K562 (cell line): ENCODE measurements around the gene FMN1. TPM values are rescaled to one million over a fixed set of nuclear protein-coding genes. Genes with fewer than 3 reads are reported as not detected.
A peak's percentile ranks its signal among the peaks of the same experiment; 100 is the strongest.

Experiments
- ATAC-seq: fragments of 200-7000 bp; cut with Tn5 transposase; 3 replicates; pipeline ENCODE4 v1.9.1; 2020; ENCODE audit warnings: moderate library complexity
- BruUV-seq: library from RNA; stranded (reverse); fragments of 400-500 nt; replicated peaks from 2 replicates; lab custom pipeline; 2021; lab: Mats Ljungman, UMichigan
- CTCF ChIA-PET: fragments of 300-600 bp; formaldehyde crosslinking; extraction: SDS; loops from one replicate; lab custom pipeline; 2021; ENCODE audit warnings: low intra/inter-chr PET ratio; lab: Yijun Ruan, JAX
- POLR2A ChIA-PET: fragments of 300-600, 350-650 bp; sonication (Branson Sonifier 250); formaldehyde crosslinking; extraction: SDS; loops from one replicate; lab custom pipeline; 2021; ENCODE audit warnings: antibody characterized with exemption, inconsistent platforms; lab: Yijun Ruan, JAX
- DNase-seq, 4 experiments: peaks; one replicate each; pipeline versions ENCODE4 v3.0.0 to v3.0.0-alpha.2; 2011 to 2018; ENCODE audit warnings: low spot score in 3 of 4, mixed read lengths in 3 of 4; ENCODE audit errors: extremely low read depth in 1 of 4
- FAIRE-seq: peaks from 2 replicates; lab custom pipeline; 2011; peaks lifted over from hg19 to GRCh38; lab: Jason Lieb, UNC
- H2AFZ ChIP-seq: 2 replicates; pipeline ENCODE4 v1.6.0; 2011; ENCODE audit warnings: low read depth, low read length, control low read depth, inconsistent platforms
- H3K27ac ChIP-seq: fragments of 200-600 bp; 3 replicates; pipeline ENCODE4 v1.8.0; 2011; ENCODE audit warnings: low read depth, mild to moderate bottlenecking, control low read depth, inconsistent platforms, low read length, moderate library complexity, mixed read lengths; ENCODE audit errors: extremely low read depth
- H3K27me3 ChIP-seq, 2 experiments: fragments of 300-600 bp in 1 of 2; 2 replicates in 1 of 2; 3 replicates in 1 of 2; pipeline versions ENCODE4 v1.6.0 to v1.8.0; 2011; ENCODE audit warnings: inconsistent platforms in 2 of 2, low read length in 2 of 2, mild to moderate bottlenecking in 1 of 2, mixed read lengths in 1 of 2, moderate library complexity in 1 of 2; ENCODE audit not compliant: control insufficient read depth in 2 of 2, insufficient read depth in 2 of 2
- H3K36me3 ChIP-seq: fragments of 300-600 bp; 3 replicates; pipeline ENCODE4 v1.8.0; 2011; ENCODE audit warnings: mild to moderate bottlenecking, low read length, inconsistent platforms; ENCODE audit not compliant: control insufficient read depth, insufficient read depth
- H3K4me1 ChIP-seq, 2 experiments: fragments of 200-600 bp in 1 of 2; replicated peaks in 1 of 2; 2 replicates in 1 of 2; 3 replicates in 1 of 2; pipeline versions ENCODE4 v1.5.1 to v1.8.0; 2011; ENCODE audit warnings: inconsistent platforms in 2 of 2, low read length in 2 of 2, mild to moderate bottlenecking in 1 of 2, mixed read lengths in 1 of 2, moderate library complexity in 1 of 2; ENCODE audit not compliant: control insufficient read depth in 2 of 2, insufficient read depth in 2 of 2
- H3K4me2 ChIP-seq: 2 replicates; pipeline ENCODE4 v1.6.1; 2011; ENCODE audit warnings: low read length, control low read depth, inconsistent platforms, mixed read lengths; ENCODE audit not compliant: insufficient read depth
- H3K4me3 ChIP-seq: fragments of 200-600 bp; sonication (generic), shearing (Covaris generic); 2 replicates; pipeline ENCODE4 v1.5.1; 2016; ENCODE audit warnings: control low read depth, inconsistent platforms
- H3K79me2 ChIP-seq: fragments of 200-600 bp; 3 replicates; pipeline ENCODE4 v1.8.0; 2011; ENCODE audit warnings: low read length, inconsistent platforms; ENCODE audit not compliant: control insufficient read depth, insufficient read depth
- H3K9ac ChIP-seq, 2 experiments: 2 replicates each; pipeline versions ENCODE4 v1.6.0 to v1.6.1; 2011; ENCODE audit warnings: low read depth in 2 of 2, low read length in 2 of 2, control low read depth in 1 of 2, inconsistent platforms in 1 of 2, mild to moderate bottlenecking in 1 of 2, mixed read lengths in 1 of 2; ENCODE audit not compliant: insufficient read depth in 1 of 2
- H3K9me1 ChIP-seq: one replicate; pipeline ENCODE4 v1.6.0; 2011; ENCODE audit warnings: inconsistent platforms, mild to moderate bottlenecking, low read length, moderate library complexity; ENCODE audit not compliant: control insufficient read depth, insufficient read depth
- H3K9me3 ChIP-seq: replicated peaks from 2 replicates; pipeline ENCODE4 v1.5.1; 2011; ENCODE audit warnings: low read depth, low read length, inconsistent platforms; ENCODE audit not compliant: control insufficient read depth, insufficient read depth
- H4K20me1 ChIP-seq: replicated peaks from 2 replicates; pipeline ENCODE4 v1.6.1; 2011; ENCODE audit warnings: low read length, inconsistent platforms, mixed read lengths; ENCODE audit not compliant: control insufficient read depth, insufficient read depth
- FOSL1 ChIP-seq: fragments of 200-800 bp; sonication (Bioruptor generic); conservative IDR thresholded peaks from 2 replicates; pipeline ENCODE4 v1.6.1; 2016; ENCODE audit warnings: missing genetic modification characterization, missing compliant biosample characterization
- JUND ChIP-seq, 2 experiments: IDR thresholded peaks; 2 replicates in 1 of 2; 3 replicates in 1 of 2; pipeline ENCODE4 v1.6.1; 2011; ENCODE audit warnings: borderline replicate concordance in 2 of 2, low read depth in 2 of 2, low read length in 2 of 2, improper control_type of control experiment in 1 of 2, missing biosample characterization in 1 of 2, missing genetic modification characterization in 1 of 2, missing genetic modification reagents in 1 of 2
- RAD21 ChIP-seq, 2 experiments: fragments of 250-450 bp in 1 of 2; fragments of 450-650 bp in 1 of 2; sonication (Bioruptor Pico) in 1 of 2; formaldehyde crosslinking in 1 of 2; IDR thresholded peaks in 1 of 2; conservative IDR thresholded peaks in 1 of 2; 2 replicates each; pipeline versions ENCODE4 v1.4.0 to v1.8.0; 2020 to 2022; ENCODE audit warnings: mild to moderate bottlenecking in 2 of 2, moderate library complexity in 1 of 2
- SMC3 ChIP-seq: conservative IDR thresholded peaks from 2 replicates; pipeline ENCODE4 v1.6.1; 2011; ENCODE audit warnings: low read depth, low read length, improper control_type of control experiment; ENCODE audit not compliant: insufficient read depth
- TAF7 ChIP-seq: fragments of 450-650 bp; IDR thresholded peaks from 2 replicates; pipeline ENCODE4 v1.6.1; 2016; ENCODE audit warnings: missing genetic modification characterization, missing compliant biosample characterization
- ZNF140 ChIP-seq: fragments of 250-450 bp; sonication (Bioruptor Pico); IDR thresholded peaks from 2 replicates; pipeline ENCODE4 v1.8.0; 2021; ENCODE audit warnings: moderate library complexity, mild to moderate bottlenecking, inconsistent platforms
- WGBS: fragments of 100-300 bp; shearing (Covaris generic); methylation state at CpG from one replicate; pipeline ENCODE4 v1.1.6; 2016; ENCODE audit warnings: low coverage, mixed read lengths; ENCODE audit not compliant: insufficient coverage; ENCODE audit errors: missing lambda C conversion rate; 5-methylcytosine and 5-hydroxymethylcytosine counted together
- in situ Hi-C: fragments of 300-500 bp; cut with MboI; formaldehyde crosslinking; loops from 4 replicates; pipeline ENCODE4 v1.15.0; 2018; ENCODE audit warnings: inconsistent platforms, mixed read lengths
- intact Hi-C: fragments of 100-400 bp; cut with micrococcal nuclease; formaldehyde crosslinking; loops from 2 replicates; pipeline ENCODE4 v1.14.2; 2022
- polyA plus RNA-seq, 8 experiments: library from polyadenylated mRNA; depleted of rRNA in 4 of 8; stranded (reverse) in 5 of 8; unstranded in 3 of 8; fragments of >200 nt; fragmentation: Nextera tagmentation in 2 of 8; fragmentation: Illumina TruSeq in 1 of 8; extraction: Ambion mirVana in 2 of 8; extraction: Trizol in 1 of 8; gene quantifications; 2 replicates each; pipeline versions ENCODE4 v1.2.1 to v1.2.3, GENCODE V29; 2011 to 2014; ENCODE audit warnings: inconsistent platforms in 1 of 8, missing spikeins in 1 of 8
- total RNA-seq, 7 experiments: library from RNA; depleted of rRNA in 6 of 7; stranded (reverse); fragments of >200 nt in 6 of 7; fragmentation: Illumina TruSeq in 2 of 7; extraction: Trizol in 2 of 7; gene quantifications; 2 replicates each; pipeline versions ENCODE4 v1.2.1 to v1.2.3, GENCODE V29; 2011 to 2021; ENCODE audit warnings: low replicate concordance in 1 of 7
- TF ChIP-seq, protein P1 (sequence below), 3 experiments: IDR thresholded peaks in 2 of 3; conservative IDR thresholded peaks in 1 of 3; 2 replicates each; pipeline ENCODE4 v1.5.1; 2011 to 2012; ENCODE audit warnings: low read length in 3 of 3, mild to moderate bottlenecking in 3 of 3, control low read depth in 2 of 3, improper control_type of control experiment in 1 of 3, inconsistent platforms in 1 of 3, low read depth in 1 of 3, mixed read lengths in 1 of 3, moderate library complexity in 1 of 3; ENCODE audit not compliant: insufficient read depth in 2 of 3

The FMN1 gene
- total and polyA plus RNA-seq, 9 of the 15 experiments (the other 6 are each of a cell fraction or from before 2014, with no cell fraction given) = 0.03 to 0.07 (median 0.04) TPM; not detected in 6

DNA sequence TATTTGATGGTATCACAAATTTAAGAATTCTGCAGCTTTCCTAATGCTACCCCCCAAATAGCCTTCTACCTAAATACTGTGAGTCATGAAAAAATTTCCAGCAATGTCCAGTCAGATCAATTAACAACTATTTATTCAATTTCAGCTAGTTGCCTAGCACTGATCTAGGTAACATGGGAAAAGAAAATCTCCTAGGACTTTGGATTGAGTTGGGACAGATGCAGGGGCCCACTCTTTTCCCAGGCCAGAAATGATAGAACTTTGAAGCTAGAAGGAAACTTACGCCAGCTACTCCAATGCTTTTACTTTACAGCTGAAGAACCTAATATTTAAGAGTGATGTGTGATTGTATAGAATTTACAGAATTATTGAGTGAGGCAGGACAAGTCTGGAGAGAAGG lies 196.3 kb downstream of the FMN1 start (continued):
- TF ChIP-seq TAF7 (tag) (no peak), JUND (IDR thresholded peaks at IDR 0.05; ENCODE audit: borderline replicate concordance, low read depth, low read length) (no peak), JUND (tag; IDR thresholded peaks at IDR 0.05; ENCODE audit: borderline replicate concordance, low read depth, low read length) (no peak)

DNA sequence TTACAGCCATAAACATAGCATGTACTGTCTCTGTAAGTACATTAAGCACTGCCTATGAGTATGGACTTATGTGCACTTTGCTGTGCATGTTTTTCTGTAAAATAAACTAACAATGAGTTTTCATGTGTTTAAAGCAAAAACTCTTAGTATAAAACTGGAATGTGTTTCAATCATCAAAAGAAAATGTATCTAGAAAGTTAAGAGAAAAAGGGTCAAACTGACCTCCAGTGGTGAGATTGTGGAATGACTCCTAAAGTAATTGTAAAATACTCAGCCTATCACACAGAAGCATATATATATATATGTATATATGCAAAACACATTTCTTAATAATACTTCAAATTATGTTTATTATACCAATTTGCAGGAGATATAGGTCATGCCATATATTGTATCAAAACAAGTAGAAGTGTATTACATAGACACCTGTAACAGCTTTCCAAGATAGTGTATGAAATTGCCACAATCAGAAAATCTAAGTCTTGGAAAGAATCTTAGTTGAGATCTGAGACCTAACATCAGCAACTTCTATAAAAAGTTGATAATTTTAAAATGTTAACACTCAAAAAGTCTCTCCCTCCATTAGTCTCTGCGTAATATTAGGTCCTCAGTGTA lies 199.6 kb downstream of the FMN1 start:
- ChIA-PET CTCF (interaction anchor here (0.6 to 4.1 kb wide), 5 partner anchors 151 to 351 kb away, joined by 3 to 34 read pairs (median 5); no protein-coding TSS in a partner anchor), POLR2A (no interaction called here)
- Histone ChIP-seq H3K9ac (no peak overlapping the region), H3K4me3 (no peak overlapping the region), H3K4me1 (no peaks in the 10 kb centered on the region), H3K27me3 (no peaks in the 10 kb centered on the region; a peak in 2 of 5 replicates), H3K27ac (no peak overlapping the region), H4K20me1 (no peaks in the 10 kb centered on the region), H3K9me1 (no peaks in the 10 kb centered on the region), H3K4me2 (no peak overlapping the region), H2AFZ (no peak overlapping the region), H3K36me3 (no peaks in the 10 kb centered on the region), H3K9me3 (no peaks in the 10 kb centered on the region), H3K79me2 (no peaks in the 10 kb centered on the region)
- BruUV-seq = no TSS peak
- FAIRE-seq (peak; percentile 52), ATAC-seq (peak; percentile 71), DNase-seq (peak; percentile 23 to 26 (median 25))
- WGBS = 0% methylated on average over 1 of the region's 1 CpG
- no peak for TF ChIP-seq ZNF140 (CRISPR knock-in tag)
- TF ChIP-seq, protein P1, sequence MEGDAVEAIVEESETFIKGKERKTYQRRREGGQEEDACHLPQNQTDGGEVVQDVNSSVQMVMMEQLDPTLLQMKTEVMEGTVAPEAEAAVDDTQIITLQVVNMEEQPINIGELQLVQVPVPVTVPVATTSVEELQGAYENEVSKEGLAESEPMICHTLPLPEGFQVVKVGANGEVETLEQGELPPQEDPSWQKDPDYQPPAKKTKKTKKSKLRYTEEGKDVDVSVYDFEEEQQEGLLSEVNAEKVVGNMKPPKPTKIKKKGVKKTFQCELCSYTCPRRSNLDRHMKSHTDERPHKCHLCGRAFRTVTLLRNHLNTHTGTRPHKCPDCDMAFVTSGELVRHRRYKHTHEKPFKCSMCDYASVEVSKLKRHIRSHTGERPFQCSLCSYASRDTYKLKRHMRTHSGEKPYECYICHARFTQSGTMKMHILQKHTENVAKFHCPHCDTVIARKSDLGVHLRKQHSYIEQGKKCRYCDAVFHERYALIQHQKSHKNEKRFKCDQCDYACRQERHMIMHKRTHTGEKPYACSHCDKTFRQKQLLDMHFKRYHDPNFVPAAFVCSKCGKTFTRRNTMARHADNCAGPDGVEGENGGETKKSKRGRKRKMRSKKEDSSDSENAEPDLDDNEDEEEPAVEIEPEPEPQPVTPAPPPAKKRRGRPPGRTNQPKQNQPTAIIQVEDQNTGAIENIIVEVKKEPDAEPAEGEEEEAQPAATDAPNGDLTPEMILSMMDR (IDR thresholded peaks at IDR 0.05 in 2 of 3, conservative IDR thresholded peaks at IDR 0.05 in 1 of 3; ENCODE audit: insufficient read depth in 2 of 3, low read depth in 1 of 3, low read length in 3 of 3) = peak in 2 of 3 experiments; percentile 22 to 64; a peak in 3 of 6 replicates
- peak; percentile 33 to 54 for TF ChIP-seq RAD21 (CRISPR knock-in tag; conservative IDR thresholded peaks at IDR 0.05 in 1 of 2, IDR thresholded peaks at IDR 0.05 in 1 of 2)
- no peak for TF ChIP-seq FOSL1 (tag)
- 0 out of 2 replicates have a peak, but pooled peaks have one; percentile 24 for TF ChIP-seq SMC3
- in situ Hi-C loops = loop anchor here (5.0 kb wide), 1 partner anchor 333 kb away; no protein-coding TSS in a partner anchor
- intact Hi-C loops = loop anchor here (1.0 to 10.0 kb wide), 2 partner anchors 150 to 333 kb away; no protein-coding TSS in a partner anchor
